ENCODE results near the gene ZSWIM1.

ZSWIM1 gene

DNA sequence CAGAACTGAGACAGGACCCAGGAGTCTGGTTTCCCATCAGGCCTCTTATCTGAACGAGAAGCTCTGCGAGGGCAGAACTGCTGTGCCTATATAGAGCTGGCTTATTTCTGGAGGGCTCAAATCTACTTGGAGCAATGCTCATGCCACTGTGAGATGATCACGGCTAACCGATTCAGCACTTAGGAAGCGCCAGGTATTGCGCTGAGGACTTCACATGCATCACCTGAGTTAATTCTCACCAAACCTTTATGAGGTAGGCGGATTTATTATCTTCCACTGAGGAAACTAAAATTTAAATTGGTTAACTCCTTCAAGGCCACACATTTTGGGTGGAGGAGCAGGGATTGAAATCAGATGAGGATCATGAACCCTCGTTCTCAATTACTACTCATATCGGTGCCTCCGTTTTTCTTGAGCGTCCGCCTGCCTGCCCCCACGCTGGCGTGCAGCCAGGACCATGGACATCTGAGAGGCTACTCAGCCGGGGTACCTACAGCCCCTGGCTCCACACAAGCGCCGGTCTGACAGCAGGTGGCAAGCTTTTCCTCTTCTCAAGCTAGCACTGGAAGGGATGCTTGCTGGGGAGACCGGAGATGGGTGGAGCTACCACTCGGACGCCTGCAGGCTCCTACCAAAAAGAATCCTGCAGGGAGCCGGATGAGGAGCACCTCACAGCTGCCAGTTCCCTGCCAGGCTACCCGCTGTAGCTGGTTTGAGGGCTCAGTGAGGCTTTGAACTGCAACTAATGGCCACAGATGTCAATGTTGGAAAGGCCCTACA is 52.4 kb downstream of the ZSWIM1 start:
- DNase-seq: peak; percentile 85

DNA sequence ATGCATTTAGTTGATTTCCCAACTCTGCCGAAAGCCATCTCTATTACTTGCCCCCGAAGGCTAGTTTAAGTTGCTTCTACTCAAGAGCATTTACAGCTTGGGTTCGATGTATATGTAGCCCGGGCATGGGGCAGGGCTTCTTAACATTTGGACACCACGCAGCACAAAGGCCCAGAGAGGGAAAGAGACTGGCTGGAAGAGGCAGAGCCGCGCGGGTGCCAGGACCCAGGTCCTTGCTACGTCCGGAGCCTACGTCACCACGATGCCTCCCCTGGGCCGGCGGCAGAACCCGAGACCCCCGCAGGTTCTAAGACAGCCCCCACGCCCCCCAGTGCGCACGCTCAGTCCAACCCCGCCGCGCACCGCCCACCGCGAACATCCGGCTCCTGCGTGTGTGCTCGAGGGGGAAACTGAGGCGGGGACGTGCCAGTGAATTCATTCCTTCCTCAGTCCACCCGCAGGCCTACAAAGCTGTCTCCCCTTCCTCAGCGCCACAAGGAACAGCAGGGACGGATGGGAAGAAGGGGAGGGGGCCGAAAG is 53.1 kb downstream of the ZSWIM1 start:
- DNase-seq: peak; percentile 69

Data from hematopoietic multipotent progenitor cell treated with erythropoietin and hydrocortisone succinate and interleukin-3 and kit ligand, for 4 days (in vitro differentiated cells).